GM12878 (cell line): ENCODE results near the gene CLDN7. TPM values are rescaled to one million over a fixed set of nuclear protein-coding genes. Genes with fewer than 3 reads are reported as not detected.
A peak's percentile ranks its signal among the peaks of the same experiment; 100 is the strongest.

Experiments used
- ATF7 ChIP-seq: fragments of 450-650 bp; IDR thresholded peaks from 2 replicates; pipeline ENCODE4 v1.6.1; 2016; ENCODE audit warnings: low read depth, mild to moderate bottlenecking
- BRCA1 ChIP-seq: IDR thresholded peaks from 2 replicates; pipeline ENCODE4 v1.6.1; 2011; ENCODE audit warnings: low read depth, low read length, improper control_type of control experiment
- CBX3 ChIP-seq: fragments of 200-600 bp; sonication (generic); IDR thresholded peaks from 2 replicates; pipeline ENCODE4 v1.6.1; 2016; ENCODE audit warnings: low read depth, borderline replicate concordance
- CHD2 ChIP-seq: IDR thresholded peaks from 2 replicates; pipeline ENCODE4 v1.6.1; 2011; ENCODE audit warnings: low read depth, low read length, improper control_type of control experiment, borderline replicate concordance
- FOXK2 ChIP-seq: fragments of 450-650 bp; IDR thresholded peaks from 2 replicates; pipeline ENCODE4 v1.6.1; 2017; ENCODE audit warnings: mild to moderate bottlenecking, moderate library complexity
- GATAD2B ChIP-seq: fragments of 450-650 bp; conservative IDR thresholded peaks from 2 replicates; pipeline ENCODE4 v1.6.1; 2017; ENCODE audit warnings: low read depth, mild to moderate bottlenecking, moderate library complexity
- HCFC1 ChIP-seq: fragments of 150-350 bp; IDR thresholded peaks from 2 replicates; pipeline ENCODE4 v1.6.1; 2014; ENCODE audit warnings: low read length
- HDAC2 ChIP-seq: fragments of 200-600 bp; sonication (generic); IDR thresholded peaks from 2 replicates; pipeline ENCODE4 v1.6.1; 2017
- IKZF1 ChIP-seq: fragments of 450-650 bp; conservative IDR thresholded peaks from 2 replicates; pipeline ENCODE4 v1.6.1; 2017; ENCODE audit warnings: antibody characterized with exemption, mild to moderate bottlenecking
- KAT2A ChIP-seq: conservative IDR thresholded peaks from 2 replicates; pipeline ENCODE4 v1.6.1; 2011; ENCODE audit warnings: low read depth, low read length; ENCODE audit not compliant: control insufficient read depth
- NFYA ChIP-seq: IDR thresholded peaks from 2 replicates; pipeline ENCODE4 v1.6.1; 2011; ENCODE audit warnings: low read depth, mild to moderate bottlenecking, low read length, improper control_type of control experiment, borderline replicate concordance
- NKRF ChIP-seq: fragments of 450-650 bp; conservative IDR thresholded peaks from 2 replicates; pipeline ENCODE4 v1.6.1; 2017; ENCODE audit warnings: mild to moderate bottlenecking, moderate library complexity
- POLR2AphosphoS2 ChIP-seq: IDR thresholded peaks from 2 replicates; pipeline ENCODE4 v1.6.1; 2011; ENCODE audit warnings: low read depth, mild to moderate bottlenecking, low read length, improper control_type of control experiment, moderate library complexity
- RB1 ChIP-seq: fragments of 450-650 bp; formaldehyde crosslinking; IDR thresholded peaks from 2 replicates; pipeline ENCODE4 v1.6.1; 2017; ENCODE audit warnings: mild to moderate bottlenecking, borderline replicate concordance
- RELA ChIP-seq: fragments of 450-650 bp; IDR thresholded peaks from 2 replicates; pipeline ENCODE4 v1.8.0; 2014; ENCODE audit warnings: borderline replicate concordance; ENCODE audit not compliant: partially characterized antibody
- SIN3A ChIP-seq: IDR thresholded peaks from 2 replicates; pipeline ENCODE4 v1.6.1; 2012; ENCODE audit warnings: low read depth, low read length, improper control_type of control experiment
- TBL1XR1 ChIP-seq: IDR thresholded peaks from 2 replicates; pipeline ENCODE4 v1.6.1; 2012; ENCODE audit warnings: low read depth, low read length, improper control_type of control experiment
- ZBTB40 ChIP-seq: fragments of 450-650 bp; IDR thresholded peaks from 2 replicates; pipeline ENCODE4 v1.6.1; 2016; ENCODE audit warnings: mild to moderate bottlenecking, moderate library complexity, borderline replicate concordance
- ZNF274 ChIP-seq: IDR thresholded peaks from one replicate; pipeline ENCODE4 v1.8.0; 2011; ENCODE audit not compliant: insufficient read length, insufficient read depth
- ZNF687 ChIP-seq: fragments of 450-650 bp; IDR thresholded peaks from 2 replicates; pipeline ENCODE4 v1.6.1; 2017; ENCODE audit warnings: mild to moderate bottlenecking, moderate library complexity
- polyA plus RNA-seq, 11 experiments: library from polyadenylated mRNA; depleted of rRNA in 4 of 11; unstranded in 6 of 11; stranded (reverse) in 5 of 11; fragments of >200 nt; fragmentation: Nextera tagmentation in 4 of 11; fragmentation: Illumina TruSeq in 1 of 11; extraction: Ambion mirVana in 4 of 11; extraction: Trizol in 1 of 11; gene quantifications; 1 replicate in 1 of 11; 2 replicates in 10 of 11; pipeline versions ENCODE4 v1.2.1 to v1.2.3, GENCODE V29; 2011 to 2016; ENCODE audit warnings: inconsistent platforms in 2 of 11, missing spikeins in 2 of 11, low read depth in 1 of 11
- total RNA-seq, 4 experiments: library from RNA; depleted of rRNA in 3 of 4; stranded (reverse); fragments of >200 nt in 3 of 4; fragmentation: Illumina TruSeq in 1 of 4; extraction: Trizol in 1 of 4; gene quantifications; 2 replicates each; pipeline versions ENCODE4 v1.2.1 to v1.2.3, GENCODE V29; 2013 to 2021

CLDN7 gene
- total and polyA plus RNA-seq, 10 of the 15 experiments (the other 5 are each of a cell fraction or from before 2014, with no cell fraction given): 0.19 to 1.3 (median 0.36) TPM; not detected in 5

- TF ChIP-seq GATAD2B (peak; percentile 62; the same call in 1 of the 2 replicates), RELA (peak; percentile 58), ZNF687 (0 out of 2 replicates have a peak, but pooled peaks have one; percentile 61), KAT2A (no peak), ZNF274 (no peak), CBX3 (no peak), SIN3A (peak; percentile 79), ATF7 (0 out of 2 replicates have a peak, but pooled peaks have one; percentile 65), IKZF1 (peak; percentile 85), HCFC1 (peak; percentile 79), NKRF (no peak), RB1 (peak; percentile 59; the same call in 1 of the 2 replicates), NFYA (no peak), ZBTB40 (peak; percentile 61; the same call in 1 of the 2 replicates), HDAC2 (no peak), POLR2AphosphoS2 (peak; percentile 72), TBL1XR1 (peak; percentile 64; the same call in 1 of the 2 replicates), FOXK2 (peak; percentile 56), BRCA1 (no peak), CHD2 (peak; percentile 50; the same call in 1 of the 2 replicates)
These were observed 44.8 kb upstream of the CLDN7 start, which contains the start of gene EIF5A (continued) for GRCh38 chr17:7306911-7307685.
